GM12891 (cell line): Measurements from ENCODE around the gene GOLGA6C.
"Not testable (repeated sequence)": the region's sequence is repeated elsewhere in the genome, so short reads cannot be mapped to it uniquely, and the experiment has no call there.

ENCODE experiments used
- DNase-seq: peaks from one replicate; pipeline ENCODE4 v3.0.0; 2011; ENCODE audit warnings: low spot score; ENCODE audit not compliant: insufficient read length
- FAIRE-seq: peaks from 2 replicates; lab custom pipeline; 2011; peaks lifted over from hg19 to GRCh38; lab: Jason Lieb, UNC
- PAX5 ChIP-seq: IDR thresholded peaks from 2 replicates; pipeline ENCODE4 v1.6.1; 2011; ENCODE audit warnings: low read length, moderate library complexity, mild to moderate bottlenecking; ENCODE audit not compliant: insufficient read depth, severe bottlenecking
- POLR2A ChIP-seq: IDR thresholded peaks from 2 replicates; pipeline ENCODE4 v1.6.1; 2011; ENCODE audit warnings: low read depth, low read length, control low read depth
- POLR2AphosphoS5 ChIP-seq: IDR thresholded peaks from 2 replicates; pipeline ENCODE4 v1.6.1; 2011; ENCODE audit warnings: low read depth, low read length, control low read depth
- POU2F2 ChIP-seq: IDR thresholded peaks from 2 replicates; pipeline ENCODE4 v1.6.1; 2011; ENCODE audit warnings: low read depth, mild to moderate bottlenecking, control low read depth, low read length, moderate library complexity
- SPI1 ChIP-seq: IDR thresholded peaks from 2 replicates; pipeline ENCODE4 v1.6.1; 2011; ENCODE audit warnings: low read depth, low read length, control low read depth
- TAF1 ChIP-seq: IDR thresholded peaks from 2 replicates; pipeline ENCODE4 v1.6.1; 2011; ENCODE audit warnings: low read depth, low read length, control low read depth

The GOLGA6C gene

GRCh38 chr15:75274509-75275107 lies 16.5 kb downstream of the GOLGA6C start:
- DNase-seq = not testable (repeated sequence)
- peak; percentile 85 for FAIRE-seq

GRCh38 chr15:75275617-75276016 lies 17.5 kb downstream of the GOLGA6C start:
- not testable (repeated sequence) for FAIRE-seq, DNase-seq

GRCh38 chr15:75278497-75278896 lies 20.4 kb downstream of the GOLGA6C start:
- FAIRE-seq, DNase-seq: not testable (repeated sequence)

- DNase-seq, FAIRE-seq: not testable (repeated sequence)
Measured at GRCh38 chr15:75282572-75282971, 24.4 kb downstream of the GOLGA6C start, which contains the start of gene GOLGA6D. TSS of gene GOLGA6D (plus strand) at chr15:75282835. CDS start at chr15:75282876, 41 bp downstream.

- not testable (repeated sequence) for FAIRE-seq, DNase-seq
Measured at GRCh38 chr15:75284152-75284551, 26.0 kb downstream of the GOLGA6C start.

- DNase-seq, FAIRE-seq: not testable (repeated sequence)
Measured at GRCh38 chr15:75293660-75294059, 35.5 kb downstream of the GOLGA6C start.

- not testable (repeated sequence) for DNase-seq
- peak; percentile 70 for FAIRE-seq
Measured at GRCh38 chr15:75298541-75299310, 40.6 kb downstream of the GOLGA6C start.

- not testable (repeated sequence) for DNase-seq, FAIRE-seq
Measured at GRCh38 chr15:75299311-75299688, 41.2 kb downstream of the GOLGA6C start.

- not testable (repeated sequence) for DNase-seq, FAIRE-seq
Measured at GRCh38 chr15:75300026-75300425, 41.9 kb downstream of the GOLGA6C start.

GRCh38 chr15:75302318-75302717 lies 44.2 kb downstream of the GOLGA6C start:
- no peak for TF ChIP-seq TAF1
- no peak for TF ChIP-seq POLR2A
- no peak for TF ChIP-seq POLR2AphosphoS5
- no peak for TF ChIP-seq PAX5
- no peak for TF ChIP-seq SPI1
- TF ChIP-seq POU2F2 = no peak
- FAIRE-seq = no peak
- DNase-seq = no peak

- not testable (repeated sequence) for FAIRE-seq, DNase-seq
Measured at GRCh38 chr15:75302753-75303152, 44.6 kb downstream of the GOLGA6C start.

GRCh38 chr15:75306188-75306587 lies 48.1 kb downstream of the GOLGA6C start:
- no peak for FAIRE-seq
- no peak for TF ChIP-seq TAF1
- no peak for TF ChIP-seq POU2F2
- no peak for DNase-seq

- TF ChIP-seq PAX5 (no peak), POU2F2 (no peak), POLR2AphosphoS5 (no peak), SPI1 (no peak), TAF1 (no peak), POLR2A (no peak)
- peak; percentile 35 for DNase-seq
- peak; percentile 74 for FAIRE-seq
Measured at GRCh38 chr15:75307778-75308390, 49.8 kb downstream of the GOLGA6C start.
